ENCODE measurements around the gene ATP8A2.
"Not testable (repeated sequence)": the region's sequence is repeated elsewhere in the genome, so short reads cannot be mapped to it uniquely, and the experiment has no call there.

ATP8A2 gene

DNA sequence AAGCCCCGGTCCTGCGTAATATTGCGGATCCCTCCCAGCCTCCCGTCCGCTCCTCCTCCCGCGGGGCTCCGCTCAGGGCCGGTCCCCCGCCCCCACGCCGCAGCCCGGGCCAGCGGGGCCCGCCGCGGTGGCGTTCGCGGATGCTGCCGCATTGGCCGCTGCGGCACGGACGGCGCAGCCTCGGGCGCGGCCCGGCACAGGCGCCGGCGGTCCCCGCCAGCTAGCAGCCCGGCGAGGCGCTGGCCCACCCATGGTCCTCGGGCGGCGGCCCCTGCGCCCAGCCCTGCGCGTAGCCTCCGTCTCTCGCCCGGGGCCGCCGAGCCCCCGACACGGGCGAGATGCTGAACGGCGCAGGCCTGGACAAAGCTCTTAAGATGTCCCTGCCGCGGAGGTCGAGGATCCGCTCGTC, at the start of gene ATP8A2:
ATP8A2 (plus strand) TSS at position 100 of the 409 bp plus-strand sequence; CDS start at position 339, 239 bp downstream.
- no peak for DNase-seq

DNA sequence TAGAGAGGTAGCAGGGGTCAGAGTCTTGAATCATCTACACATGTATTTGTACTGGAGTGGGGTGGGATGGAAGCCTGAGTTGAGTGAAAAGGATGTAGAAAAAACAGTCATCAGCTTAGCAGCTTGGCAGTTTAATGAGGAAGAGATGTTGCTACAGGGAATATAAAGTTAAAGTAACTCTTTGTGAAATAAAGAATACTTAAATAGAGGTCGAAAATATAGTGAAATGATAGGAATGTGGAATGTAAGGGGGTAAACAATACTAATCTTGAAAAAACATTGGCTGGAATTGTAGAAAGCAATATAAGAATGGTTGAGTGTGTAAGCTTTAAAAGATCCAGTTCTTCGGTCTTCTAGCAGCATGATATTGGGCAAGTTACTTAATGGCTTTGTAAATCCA, 47.7 kb upstream of the ATP8A2 start:
- no peak for DNase-seq

DNA sequence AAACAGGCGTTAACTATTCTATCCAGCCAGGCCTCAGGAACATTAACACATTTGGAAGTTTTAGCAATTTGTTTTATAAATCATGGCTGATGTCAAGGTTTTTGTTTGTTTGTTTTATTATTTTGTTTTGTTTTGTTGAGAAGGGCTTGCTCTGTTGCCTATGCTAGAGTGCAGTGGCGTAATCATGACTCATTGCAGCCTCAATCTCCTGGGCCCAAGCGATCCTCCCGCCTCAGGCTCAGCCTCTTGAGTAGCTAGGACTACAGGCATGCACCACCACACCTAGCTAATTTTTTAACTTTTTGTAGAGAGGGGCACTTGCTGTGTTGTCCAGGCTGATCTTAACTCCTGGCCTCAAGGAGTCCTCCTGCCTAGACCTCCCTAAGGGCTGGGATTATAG, 42.1 kb upstream of the ATP8A2 start:
- no peak for DNase-seq

DNA sequence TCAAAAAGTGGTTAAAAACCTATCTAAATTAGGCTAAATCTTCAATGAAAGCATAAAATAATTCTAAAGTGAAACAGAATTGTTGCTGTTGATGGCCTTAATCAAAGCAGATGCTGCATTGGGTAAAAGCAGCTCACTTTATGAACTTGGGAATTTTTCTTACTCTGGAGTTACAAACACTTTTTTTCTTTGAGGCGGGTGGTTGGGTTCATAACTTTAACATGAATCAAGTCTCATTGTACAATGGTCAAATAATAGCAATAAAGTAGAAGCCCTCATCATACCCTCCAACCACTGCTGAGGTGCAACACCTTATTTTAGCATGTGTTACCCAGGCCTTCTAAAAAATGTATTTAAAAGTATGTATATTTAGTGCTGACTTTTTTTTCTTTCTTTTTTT, 41.2 kb upstream of the ATP8A2 start:
- DNase-seq: no peak

DNA sequence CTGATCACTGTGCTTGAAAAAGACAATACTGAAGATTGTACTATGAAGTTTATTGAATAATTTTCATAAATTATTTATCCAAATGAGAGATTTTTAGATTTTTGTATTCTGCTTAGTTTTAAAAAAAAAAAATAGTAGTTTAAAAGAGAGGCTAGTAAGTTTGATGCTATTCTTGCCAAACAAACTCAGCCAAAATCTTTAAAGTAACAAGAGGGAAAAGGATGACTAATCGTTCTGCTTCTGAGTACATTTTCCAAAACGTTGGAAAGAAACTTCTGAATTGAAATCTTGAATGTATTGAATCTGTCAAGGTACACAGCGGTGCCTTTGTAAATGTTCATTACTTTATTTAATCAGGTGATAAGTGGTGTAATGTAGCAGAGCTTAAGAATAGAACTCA, 35.9 kb upstream of the ATP8A2 start:
- no peak for DNase-seq

DNA sequence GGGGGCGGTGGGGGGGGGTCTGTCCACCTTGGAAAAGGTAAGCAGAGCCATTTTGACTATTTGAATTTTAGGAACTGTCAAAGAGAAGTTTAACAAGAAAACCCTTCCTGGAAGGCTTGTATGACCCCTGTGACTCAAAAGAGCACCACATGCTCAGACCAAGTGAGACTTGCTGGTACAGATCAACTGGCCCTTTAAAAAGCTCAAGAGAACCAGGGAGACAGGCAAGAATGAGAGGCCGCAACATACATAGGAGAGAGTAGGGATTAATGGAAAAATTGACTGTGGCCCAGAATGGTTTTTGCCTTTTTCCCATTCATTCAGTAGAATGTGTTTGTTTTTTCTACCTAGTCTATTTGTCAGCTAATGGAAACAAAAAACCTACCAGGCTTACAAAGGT, 26.2 kb upstream of the ATP8A2 start:
- DNase-seq: no peak

DNA sequence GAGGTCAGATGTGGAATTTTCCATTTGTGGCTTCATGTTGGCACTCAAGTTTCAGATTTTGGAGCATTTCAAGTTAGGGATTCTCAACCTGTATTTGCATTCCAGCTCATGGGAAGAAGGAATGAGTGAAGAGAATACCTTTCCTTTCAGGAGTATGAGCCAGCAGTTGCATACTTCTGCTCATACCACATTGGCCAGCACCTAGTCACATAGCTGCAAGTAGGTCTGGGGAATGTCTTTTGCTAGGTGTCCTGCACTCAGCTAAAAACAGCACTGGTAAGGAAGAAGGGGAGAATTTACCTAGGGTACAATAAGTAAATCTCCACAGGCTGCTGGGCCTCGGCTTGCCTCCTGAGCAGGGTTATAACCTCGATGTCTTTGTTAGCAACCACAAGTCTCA, 24.6 kb upstream of the ATP8A2 start:
- no peak for DNase-seq

DNA sequence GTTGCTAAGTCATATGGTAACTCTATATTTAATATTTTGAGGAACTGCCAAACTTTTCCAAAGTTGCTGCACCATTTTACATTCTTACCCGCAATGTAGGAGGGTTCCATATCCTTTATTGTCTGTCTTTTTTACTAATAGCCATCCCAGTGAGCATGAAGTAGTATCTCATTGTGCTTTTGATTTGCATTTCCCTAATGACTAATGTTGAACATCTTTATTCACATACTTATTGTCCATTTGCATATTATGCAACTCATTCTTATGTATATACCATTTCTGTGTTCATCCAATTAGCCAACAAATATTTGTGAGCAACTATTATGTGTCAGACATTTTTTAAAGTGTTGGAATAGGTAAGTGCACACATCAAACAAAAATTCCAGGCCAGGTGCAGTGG, 20.4 kb upstream of the ATP8A2 start:
- no peak for DNase-seq

DNA sequence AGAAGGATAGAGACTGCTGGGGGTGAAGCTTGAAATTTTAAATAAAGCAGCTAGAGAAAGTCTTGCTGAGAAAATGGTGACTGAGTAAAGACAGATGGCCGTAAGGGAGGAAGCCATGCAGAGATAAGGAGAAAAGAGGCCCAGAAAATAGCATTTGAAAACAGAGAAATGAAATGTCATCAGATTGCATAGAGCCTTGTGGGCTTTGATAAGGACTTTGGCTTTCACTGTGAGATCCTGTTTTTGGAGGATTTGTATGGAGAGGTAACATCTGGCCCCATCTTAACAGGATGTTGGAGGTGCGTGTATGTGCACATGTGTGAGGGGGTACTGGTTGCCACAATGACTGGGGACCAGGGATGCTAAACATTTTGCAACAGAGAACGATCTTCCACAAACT, 19.5 kb upstream of the ATP8A2 start:
- no peak for DNase-seq

DNA sequence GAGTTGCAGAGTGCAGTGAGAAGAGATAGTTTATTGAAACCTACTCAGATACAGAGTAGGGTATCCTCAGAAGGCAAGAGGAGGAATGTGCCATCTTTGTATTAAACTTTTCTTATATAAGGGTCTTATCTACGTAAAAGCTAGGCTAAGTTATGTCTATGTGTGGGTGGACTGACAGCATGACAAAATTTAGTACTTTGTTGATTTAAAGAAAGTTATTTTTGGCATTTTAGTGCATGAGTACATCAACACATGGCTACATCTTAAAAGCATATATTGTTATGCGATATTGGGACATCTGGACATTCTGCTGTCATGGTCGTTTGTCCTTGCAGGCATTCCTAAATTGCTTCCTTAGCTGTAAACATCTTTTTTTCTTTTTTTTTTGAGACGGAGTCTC, 19.0 kb upstream of the ATP8A2 start:
- DNase-seq: no peak

DNA sequence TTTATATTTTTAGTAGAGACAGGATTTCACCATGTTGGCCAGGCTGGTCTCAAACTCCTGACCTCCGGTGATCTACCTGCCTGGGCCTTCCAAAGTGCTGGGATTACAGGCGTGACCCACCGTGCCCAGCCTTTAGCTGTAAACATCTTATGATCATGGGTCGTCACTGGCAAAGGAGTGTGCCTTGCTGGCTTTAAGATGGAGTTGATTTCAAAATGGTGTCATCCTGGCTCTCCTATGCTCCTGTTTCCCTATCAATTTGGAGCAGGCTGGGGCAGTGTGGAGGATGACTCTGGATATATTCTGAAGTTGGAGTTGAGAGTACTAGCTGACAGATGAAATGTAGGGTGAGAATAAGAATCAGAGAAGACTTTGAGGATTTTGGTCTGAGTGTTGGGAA, 18.4 kb upstream of the ATP8A2 start:
- DNase-seq: no peak

DNA sequence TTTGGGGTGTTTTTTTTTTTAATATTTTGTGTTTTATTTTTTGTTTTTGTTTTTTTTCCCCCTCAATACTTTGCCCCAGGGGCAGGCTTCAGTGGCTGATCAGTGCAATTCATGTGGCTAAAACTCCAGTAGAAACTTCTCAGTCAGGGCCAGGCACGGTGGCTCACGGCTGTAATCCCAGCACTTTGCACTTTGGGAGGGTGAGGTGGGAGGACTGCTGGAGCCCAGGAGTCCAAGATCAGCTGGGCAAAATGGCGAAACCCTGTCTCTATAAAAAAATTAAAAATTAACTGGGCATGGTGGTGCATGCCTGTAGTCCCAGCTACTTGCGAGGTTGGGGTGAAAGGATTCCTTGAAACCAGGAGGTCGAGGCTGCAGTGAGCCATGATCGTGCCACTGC, 17.4 kb upstream of the ATP8A2 start:
- no peak for DNase-seq

DNA sequence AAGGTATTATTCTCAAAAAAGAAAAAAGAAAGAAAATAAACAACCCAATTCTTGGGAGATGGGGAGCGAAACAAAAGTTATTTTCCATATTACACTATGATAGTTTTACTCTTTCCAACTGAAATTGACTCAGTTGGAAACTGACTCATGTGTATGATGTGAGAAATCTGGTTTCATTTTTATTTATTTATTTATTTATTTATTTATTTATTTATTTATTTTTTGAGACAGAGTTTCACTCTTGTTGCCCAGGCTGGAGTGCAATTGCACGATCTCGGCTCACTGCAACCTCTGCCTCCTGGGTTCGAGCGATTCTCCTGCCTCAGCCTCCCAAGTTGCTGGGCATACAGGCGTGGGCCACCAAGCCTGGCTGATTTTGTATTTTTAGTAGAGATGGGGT, 11.3 kb upstream of the ATP8A2 start:
- DNase-seq: not testable (repeated sequence)

DNA sequence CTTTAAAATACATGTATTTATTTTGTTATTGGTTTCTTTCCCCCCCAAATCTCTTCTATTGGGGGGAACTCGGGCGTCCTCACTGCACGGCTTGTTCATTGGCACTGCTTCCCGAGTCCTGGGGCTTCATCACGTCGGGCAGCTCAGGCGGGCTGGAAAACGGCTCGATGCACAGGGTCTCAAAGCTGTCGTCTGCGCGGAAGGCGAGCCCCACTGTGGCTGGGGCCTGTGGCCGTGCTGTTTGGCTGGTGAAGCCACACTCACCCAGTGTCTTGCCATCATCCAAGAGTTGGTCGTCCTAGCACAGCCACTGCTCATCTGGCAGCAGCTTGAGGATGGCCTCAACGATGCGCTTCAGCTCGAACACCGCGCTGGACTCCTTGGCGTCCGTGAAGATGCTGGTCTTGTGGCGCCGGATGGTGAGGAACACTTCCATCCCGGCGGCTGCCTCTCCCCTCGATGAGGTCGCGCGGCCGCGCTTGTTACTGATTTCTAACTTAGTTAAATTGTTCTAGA, 6.0 kb upstream of the ATP8A2 start:
- DNase-seq: no peak

DNA sequence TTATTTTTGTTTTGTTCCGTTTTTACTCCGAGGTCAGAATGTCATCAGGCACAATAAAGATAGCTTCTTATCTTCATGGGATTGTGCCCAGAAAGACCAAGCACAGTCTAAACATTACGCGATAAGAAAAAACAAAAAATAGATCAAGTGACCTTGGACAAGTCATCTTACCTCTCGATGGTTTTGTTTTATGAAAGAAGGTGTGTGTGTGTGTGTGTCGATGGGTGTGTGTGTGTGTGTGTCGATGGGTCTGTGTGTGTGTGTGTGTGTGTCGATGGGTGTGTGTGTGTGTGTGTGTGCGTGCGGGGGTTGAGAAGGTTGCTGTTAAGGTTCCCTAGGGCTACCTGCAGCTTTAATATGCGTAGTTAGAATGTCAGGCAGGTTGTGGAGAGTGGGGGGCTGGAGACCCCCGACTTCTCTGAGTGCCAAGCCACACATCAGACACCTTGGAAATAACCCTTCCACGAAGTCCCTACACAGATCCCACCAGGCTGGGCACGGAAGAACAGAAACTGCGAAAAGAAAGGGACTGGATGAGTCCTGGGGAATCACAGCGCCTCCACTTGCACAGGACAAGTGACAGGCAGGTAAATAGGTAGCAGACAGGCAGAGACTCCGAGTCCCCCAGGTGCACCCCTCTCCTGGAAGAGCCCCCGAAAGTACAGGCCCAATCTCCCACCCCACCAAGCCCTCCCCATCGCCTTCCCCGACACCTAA, 458 bp upstream of the ATP8A2 start:
- DNase-seq: no peak

DNA sequence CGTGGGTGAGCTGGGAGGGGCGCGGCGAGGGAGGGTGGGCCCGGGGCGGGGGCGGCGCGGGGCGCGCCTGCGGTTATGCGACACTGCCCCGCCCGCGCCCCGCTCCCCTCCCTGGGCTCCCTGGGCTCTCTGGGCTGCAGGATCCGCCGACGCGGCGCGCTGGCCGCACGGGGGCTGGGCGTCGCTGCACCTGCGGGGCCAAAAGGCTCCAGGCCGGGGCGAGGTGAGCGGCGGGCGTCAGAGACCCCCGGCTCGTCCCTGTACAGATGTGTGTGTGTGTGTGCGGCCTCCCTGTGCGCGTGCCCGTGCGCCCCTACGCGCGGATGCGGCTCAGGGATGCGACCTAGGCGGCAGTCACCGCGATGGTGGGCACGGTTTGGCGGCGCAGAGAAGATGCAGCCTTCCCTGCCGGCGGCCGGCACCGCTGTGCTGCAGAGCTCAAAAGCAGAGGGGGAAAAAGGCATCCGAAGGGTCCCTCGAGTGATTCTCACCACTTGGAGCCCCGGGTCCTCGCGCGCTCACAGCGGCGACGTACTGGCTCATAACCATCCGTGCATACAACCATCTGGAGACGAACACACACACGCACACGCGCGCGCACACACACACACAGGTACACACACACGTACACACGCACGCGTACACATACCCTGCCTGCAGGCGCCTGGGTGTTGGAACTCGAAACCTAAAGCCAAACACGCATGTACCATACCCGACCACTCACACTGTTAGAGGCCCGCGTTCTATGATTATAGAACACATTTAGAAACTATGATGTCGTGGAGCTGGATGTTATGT, 709 bp downstream of the ATP8A2 start:
- no peak for DNase-seq

DNA sequence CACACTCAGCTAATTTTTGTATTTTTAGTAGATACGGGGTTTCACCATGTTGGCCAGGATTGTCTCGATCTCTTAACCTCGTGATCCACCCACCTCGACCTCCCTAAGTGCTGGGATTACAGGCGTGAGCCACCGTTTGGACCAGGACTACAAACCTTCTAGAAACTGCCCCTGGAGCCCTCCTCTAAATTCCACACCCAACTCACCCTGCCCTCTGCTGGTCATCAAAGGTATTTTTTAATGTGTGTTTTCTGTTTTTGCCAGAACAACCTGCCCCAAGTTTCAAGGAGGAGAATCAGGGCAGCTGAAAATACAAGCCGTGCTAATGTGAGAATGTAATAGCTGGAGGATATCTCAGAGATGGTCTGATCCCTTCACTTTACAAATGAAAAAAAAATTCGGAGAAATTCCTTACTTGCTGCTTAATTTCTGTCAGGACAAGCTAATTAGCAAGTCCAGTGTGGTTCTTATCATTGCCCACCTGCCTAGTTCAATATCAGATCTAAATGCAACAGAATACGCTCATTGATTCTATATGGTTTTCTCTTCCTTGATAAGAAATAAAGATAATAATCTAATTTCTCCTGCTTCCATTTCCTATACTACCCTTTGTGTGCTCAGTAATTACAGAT, 4.1 kb downstream of the ATP8A2 start:
- DNase-seq: no peak

DNA sequence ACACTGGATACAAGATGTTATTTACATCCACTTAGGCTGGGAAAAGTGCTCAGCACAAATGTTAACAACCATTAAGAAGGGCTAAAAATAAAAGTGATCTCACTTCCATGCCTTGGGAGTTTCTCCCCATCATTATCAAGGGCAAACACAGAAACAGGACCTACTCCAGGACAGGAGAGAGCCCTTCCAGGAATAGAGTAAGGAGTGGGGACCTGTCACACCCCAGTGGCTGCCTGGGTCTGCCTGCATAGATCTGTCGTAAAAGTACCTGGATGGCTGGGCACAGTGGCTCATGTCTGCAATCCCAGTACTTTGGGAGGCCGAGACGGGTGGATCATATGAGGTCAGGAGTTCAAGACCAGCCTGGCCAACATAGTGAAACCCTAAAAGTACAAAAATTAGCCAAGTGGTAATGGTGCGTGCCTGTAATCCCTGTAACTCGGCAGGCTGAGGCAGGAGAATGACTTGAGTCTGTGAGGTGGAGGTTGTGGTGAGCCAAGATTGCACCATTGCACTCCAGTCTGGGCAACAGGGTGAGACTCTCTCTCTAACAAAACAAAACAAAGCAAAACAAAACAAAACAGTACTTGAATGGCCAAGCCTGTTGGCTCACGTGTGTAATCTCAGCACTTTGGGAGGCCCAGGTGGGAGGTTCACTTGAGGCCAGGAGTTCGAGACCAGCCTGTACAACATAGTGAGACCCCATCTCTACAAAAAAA, 5.6 kb downstream of the ATP8A2 start:
- no peak for DNase-seq

DNA sequence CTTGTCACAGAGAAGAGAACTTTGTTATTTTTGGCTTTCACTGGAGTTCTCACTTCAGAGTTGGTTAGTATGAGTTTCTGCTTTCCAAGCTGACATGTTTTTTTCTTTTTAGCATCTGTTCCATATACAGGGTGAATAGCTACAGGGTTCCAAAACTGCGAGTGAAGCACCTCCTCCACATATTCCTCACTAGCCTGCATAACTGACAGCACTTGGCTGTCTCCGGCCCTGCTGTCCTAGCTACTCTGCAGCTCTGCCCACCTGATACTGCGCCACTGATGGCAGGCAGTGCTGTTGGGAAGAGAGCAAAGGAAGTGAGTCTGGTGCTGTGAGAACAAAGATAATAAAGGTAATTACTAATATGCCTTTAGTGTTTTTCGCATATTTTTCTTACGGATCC, 6.8 kb downstream of the ATP8A2 start:
- no peak for DNase-seq

DNA sequence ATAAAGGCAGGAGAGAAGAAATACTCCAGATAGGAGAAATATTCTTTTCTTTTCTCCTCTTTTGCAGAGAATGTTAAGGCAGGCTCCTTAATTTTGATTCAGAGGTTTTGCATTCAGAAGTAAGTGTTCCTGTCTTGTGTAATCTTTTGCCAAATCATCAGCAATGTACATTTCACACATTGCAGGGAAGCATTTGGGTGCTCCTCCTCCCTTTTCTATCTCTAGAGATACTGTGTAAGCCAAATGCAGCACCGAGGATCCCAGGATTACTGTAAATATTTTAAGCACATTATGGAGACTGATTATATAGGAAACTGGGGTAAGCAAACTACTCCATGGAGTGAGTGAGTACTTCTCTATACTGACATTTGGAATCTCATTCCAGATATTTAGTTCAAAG, 7.2 kb downstream of the ATP8A2 start:
- DNase-seq: no peak

DNA sequence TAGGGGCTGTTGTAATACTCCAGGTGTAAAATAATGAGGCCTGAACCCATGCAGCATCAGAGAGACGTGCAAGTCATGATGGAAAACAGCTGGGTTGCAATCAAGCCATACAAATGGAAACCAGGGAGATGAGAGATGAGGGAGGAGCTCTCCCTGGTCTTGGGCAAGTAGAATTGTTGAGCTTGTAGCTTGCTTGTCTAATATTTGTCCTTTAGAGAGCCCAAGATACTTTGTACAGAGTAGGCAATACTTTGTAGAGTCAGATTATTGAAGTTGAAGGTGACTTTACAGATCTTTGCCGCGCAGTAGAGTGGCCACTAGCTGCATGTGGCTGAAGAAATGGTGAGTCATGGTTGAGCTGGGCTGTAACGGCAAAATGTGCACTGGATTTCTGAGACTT, 8.3 kb downstream of the ATP8A2 start:
- DNase-seq: no peak

DNA sequence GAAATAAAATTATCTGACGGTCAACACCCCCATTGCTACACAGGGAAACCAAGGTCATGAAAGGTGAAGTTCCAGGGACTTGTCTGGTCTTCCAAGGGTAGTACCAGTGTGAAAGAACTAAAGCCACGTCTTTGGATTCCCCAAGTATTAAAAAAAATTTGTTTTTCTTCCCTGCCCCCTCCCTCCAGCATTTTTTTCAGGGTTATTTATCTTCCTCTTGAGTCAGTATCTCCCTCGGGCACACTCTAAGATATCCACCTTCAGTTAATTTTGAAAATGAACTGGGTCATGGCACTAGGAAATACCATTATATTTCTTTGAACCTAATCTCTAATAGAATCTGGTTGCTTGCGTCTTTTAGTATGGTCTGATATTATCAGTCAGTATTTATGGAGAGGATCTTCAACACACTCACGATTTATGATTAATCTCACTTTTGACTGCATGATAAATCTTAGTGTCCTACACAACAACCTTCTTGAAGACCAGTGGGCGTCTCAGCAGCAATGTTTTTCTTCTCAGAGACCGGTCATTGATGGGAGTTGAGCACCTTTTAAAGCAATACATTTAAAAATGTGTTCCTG, 9.1 kb downstream of the ATP8A2 start:
- no peak for DNase-seq
